Esophagus muscularis mucosa (tissue), 3 donors: ENCODE data around the gene ST6GALNAC3.

ENCODE experiments used
- POLR2AphosphoS5 ChIP-seq, 2 donors: sonication (generic); formaldehyde crosslinking; IDR thresholded peaks; one replicate each; pipeline ENCODE4 v1.6.1; 2017; ENCODE audit warnings: antibody characterized with exemption in 2 of 2
- TF ChIP-seq, protein P1 (sequence below), 3 experiments: fragments of 200-600 bp in 2 of 3; fragments of 450-650 bp in 1 of 3; sonication (generic) in 2 of 3; IDR thresholded peaks; one replicate each; pipeline ENCODE4 v1.5.1; 2017 to 2019; ENCODE audit warnings: antibody characterized with exemption in 3 of 3, mild to moderate bottlenecking in 2 of 3, moderate library complexity in 1 of 3

DNA sequence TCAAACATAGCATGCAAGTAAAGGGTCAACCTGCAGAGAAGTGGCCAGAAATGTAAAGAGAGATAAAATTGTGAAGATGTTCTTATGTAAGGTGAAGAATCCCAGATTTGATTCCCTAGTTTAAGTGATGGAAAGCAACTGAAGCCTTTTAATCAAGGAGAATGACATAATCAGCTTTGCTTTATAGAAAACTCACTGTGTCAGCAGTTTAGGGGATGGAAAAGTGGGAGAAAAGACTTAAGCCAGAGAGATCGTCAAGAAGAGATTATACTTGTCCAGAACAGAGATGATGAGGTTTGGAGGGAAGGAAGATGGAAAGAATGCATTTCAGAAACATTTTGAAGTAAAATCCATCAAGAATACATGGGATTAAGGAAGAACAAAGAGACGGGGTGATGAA, 517.4 kb downstream of the ST6GALNAC3 start:
- TF ChIP-seq, protein P1, sequence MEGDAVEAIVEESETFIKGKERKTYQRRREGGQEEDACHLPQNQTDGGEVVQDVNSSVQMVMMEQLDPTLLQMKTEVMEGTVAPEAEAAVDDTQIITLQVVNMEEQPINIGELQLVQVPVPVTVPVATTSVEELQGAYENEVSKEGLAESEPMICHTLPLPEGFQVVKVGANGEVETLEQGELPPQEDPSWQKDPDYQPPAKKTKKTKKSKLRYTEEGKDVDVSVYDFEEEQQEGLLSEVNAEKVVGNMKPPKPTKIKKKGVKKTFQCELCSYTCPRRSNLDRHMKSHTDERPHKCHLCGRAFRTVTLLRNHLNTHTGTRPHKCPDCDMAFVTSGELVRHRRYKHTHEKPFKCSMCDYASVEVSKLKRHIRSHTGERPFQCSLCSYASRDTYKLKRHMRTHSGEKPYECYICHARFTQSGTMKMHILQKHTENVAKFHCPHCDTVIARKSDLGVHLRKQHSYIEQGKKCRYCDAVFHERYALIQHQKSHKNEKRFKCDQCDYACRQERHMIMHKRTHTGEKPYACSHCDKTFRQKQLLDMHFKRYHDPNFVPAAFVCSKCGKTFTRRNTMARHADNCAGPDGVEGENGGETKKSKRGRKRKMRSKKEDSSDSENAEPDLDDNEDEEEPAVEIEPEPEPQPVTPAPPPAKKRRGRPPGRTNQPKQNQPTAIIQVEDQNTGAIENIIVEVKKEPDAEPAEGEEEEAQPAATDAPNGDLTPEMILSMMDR (IDR thresholded peaks at IDR 0.05) = no peak
- TF ChIP-seq POLR2AphosphoS5 (IDR thresholded peaks at IDR 0.05) = no peak
